Kidney capillary endothelial cell (primary cell): ENCODE results near the gene RIN2.
A peak's percentile ranks its signal among the peaks of the same experiment; 100 is the strongest.

Source experiments
- DNase-seq: peaks from one replicate; pipeline ENCODE4 v3.0.0-alpha.2; 2018; ENCODE audit warnings: low spot score

The RIN2 gene, protein sequence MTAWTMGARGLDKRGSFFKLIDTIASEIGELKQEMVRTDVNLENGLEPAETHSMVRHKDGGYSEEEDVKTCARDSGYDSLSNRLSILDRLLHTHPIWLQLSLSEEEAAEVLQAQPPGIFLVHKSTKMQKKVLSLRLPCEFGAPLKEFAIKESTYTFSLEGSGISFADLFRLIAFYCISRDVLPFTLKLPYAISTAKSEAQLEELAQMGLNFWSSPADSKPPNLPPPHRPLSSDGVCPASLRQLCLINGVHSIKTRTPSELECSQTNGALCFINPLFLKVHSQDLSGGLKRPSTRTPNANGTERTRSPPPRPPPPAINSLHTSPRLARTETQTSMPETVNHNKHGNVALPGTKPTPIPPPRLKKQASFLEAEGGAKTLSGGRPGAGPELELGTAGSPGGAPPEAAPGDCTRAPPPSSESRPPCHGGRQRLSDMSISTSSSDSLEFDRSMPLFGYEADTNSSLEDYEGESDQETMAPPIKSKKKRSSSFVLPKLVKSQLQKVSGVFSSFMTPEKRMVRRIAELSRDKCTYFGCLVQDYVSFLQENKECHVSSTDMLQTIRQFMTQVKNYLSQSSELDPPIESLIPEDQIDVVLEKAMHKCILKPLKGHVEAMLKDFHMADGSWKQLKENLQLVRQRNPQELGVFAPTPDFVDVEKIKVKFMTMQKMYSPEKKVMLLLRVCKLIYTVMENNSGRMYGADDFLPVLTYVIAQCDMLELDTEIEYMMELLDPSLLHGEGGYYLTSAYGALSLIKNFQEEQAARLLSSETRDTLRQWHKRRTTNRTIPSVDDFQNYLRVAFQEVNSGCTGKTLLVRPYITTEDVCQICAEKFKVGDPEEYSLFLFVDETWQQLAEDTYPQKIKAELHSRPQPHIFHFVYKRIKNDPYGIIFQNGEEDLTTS

GRCh38 chr20:19758133-19758500, at the start of gene RIN2:
Gene RIN2 (plus strand): TSS chr20:19758258. CDS start chr20:19889602, 131,344 bp downstream.
- peak; percentile 31 for DNase-seq

DNA sequence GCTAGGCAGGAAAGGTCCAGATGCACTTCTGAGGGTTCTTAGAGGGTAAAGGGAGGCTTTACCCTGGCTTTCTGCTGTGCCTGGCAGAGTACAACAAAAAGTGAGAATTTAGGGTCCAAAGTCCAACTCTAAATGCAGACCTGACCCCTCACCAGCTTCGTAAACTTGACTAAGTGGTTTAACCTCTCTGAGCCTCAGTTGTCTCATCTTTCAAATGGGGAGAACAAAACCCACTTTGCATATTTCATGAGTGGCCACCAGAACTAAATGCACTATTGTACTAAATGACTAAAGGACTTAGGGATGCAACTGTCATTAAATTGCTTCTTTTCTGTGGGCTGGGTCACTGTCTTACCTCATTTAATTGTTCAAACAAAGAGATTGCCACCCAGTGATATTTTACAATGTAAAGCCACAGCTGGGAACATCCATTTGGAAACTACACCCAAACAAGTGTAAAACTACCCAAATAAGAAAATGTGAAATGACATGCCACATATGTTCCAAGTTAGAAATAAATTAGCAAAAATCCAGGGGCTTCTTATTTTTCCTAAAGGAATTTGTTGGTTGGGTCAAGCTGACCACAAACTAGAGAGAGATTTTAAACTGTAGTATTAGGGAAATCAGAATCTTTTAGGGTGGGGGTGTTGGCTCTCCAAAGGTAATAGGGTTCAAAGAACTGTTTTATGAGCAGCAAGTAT, 48.3 kb upstream of the RIN2 start:
- no peak for DNase-seq

DNA sequence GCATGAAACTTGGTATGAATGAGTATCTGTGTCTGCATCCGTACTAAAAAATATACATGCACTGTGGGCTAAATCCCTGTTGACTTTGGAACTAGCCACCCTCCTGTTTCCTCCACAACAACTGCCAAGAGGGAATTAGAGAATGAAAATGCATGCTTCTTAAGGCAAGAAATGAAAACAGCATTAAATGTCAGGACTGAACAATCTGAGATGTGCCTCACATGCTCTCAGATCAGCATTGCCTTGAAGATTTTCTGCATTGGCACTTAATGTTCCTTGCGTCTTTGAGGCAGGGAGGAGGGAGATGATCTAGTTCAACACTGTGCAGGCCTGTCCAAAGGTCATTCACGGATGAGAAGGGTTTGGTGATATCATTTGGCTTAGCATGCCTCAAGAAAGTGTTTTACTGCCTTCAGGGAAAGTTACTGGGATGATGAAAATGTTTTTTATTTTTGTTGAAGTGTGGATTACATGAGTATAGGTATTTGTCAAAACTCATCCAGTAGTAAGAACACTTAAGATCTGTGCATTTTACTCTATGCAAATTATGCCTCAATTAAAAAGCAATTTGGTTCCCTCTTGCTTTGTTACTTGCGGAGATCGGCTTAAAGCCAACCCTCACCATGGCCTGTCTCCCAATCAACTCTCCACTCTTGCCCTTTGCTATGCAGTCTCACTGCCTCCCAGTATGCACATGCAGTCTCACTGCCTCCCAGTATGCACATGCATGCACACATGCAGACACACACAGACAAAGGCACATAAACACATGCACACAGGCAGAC, 47.5 kb upstream of the RIN2 start:
- DNase-seq, result no peak

GRCh38 chr20:19711126-19711525, 46.9 kb upstream of the RIN2 start:
- DNase-seq, result no peak

DNA sequence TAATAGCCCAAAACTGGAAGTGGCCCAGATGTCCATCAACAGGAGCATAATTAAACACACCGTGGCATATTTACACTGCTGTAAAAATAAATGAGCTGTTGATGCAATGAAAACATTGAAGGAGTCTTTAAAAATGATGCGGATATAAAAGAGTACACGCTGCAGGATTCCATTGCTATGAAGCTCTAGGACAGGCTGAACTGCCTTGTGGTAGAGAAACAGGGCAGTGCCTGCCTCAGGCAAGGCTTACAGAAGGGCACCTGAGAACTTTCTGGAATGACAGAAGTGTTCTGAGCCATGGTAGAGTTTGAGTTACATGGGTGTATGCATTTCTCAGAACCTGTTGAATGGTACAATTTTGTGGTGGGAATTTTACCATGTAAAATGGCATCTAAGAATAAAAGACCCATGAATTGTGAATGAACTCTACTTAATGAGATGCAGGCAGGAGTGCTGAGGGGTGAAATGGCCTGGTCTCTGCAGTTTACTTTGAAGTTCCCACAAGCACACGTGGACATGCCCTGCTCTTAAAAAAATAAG, 45.3 kb upstream of the RIN2 start:
- DNase-seq, result no peak

GRCh38 chr20:19713822-19714578, 44.1 kb upstream of the RIN2 start:
- DNase-seq, result no peak

DNA sequence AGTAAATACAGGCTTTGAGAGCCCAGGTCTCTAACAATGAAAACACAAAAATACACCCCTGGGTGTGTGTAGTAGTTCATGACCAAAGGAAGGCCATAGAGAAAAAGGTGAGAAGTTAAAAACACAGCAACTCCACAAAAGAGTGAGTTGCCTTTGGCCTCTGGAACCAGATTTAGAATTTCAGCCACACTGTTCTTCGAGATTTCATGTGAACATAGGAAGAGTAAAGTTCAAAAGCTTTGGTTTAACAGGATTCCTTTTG, 43.5 kb upstream of the RIN2 start:
- DNase-seq, result no peak

DNA sequence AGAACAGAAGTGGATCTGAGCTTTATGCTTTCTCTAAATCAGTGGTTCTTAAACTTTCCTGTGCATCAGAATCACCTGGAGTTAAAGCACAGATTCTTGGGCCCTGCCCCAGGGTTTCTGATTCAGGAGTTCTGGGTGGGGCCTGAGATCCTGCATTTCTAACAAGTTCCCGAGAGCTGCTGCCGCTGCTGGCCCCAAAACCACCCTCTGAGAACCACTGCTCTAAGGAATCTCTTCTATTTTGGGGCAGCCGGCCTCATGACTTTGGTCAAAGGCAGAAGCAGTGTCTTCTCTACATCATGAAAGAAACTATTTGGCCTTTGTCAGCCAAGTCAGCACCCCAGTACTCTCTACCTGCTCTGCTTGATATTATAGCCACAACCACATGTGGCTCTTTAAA, 42.1 kb upstream of the RIN2 start:
- no peak for DNase-seq

- no peak for DNase-seq
Measured at GRCh38 chr20:19718880-19719279, 39.2 kb upstream of the RIN2 start.

DNA sequence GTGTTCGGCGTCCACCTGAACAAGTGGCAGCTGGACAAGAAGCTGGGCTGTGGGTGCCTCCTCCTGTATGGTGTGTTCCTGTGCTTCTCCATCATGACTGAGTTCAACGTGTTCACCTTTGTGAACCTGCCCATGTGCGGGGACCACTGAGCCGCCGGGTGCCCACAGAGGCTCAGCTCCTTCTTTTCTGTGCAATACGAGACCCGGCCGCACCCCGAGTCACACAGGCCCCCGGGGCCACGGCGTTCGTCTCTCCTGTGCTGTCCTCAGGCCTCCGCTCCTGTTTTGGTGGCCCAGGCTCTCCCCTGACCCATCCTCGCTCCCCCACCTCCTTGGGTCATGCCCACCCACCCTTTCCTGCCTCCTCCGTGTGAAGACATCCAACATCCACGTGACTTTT, 37.1 kb upstream of the RIN2 start:
- no peak for DNase-seq

GRCh38 chr20:19723051-19723450, 35.0 kb upstream of the RIN2 start:
- DNase-seq, result no peak

DNA sequence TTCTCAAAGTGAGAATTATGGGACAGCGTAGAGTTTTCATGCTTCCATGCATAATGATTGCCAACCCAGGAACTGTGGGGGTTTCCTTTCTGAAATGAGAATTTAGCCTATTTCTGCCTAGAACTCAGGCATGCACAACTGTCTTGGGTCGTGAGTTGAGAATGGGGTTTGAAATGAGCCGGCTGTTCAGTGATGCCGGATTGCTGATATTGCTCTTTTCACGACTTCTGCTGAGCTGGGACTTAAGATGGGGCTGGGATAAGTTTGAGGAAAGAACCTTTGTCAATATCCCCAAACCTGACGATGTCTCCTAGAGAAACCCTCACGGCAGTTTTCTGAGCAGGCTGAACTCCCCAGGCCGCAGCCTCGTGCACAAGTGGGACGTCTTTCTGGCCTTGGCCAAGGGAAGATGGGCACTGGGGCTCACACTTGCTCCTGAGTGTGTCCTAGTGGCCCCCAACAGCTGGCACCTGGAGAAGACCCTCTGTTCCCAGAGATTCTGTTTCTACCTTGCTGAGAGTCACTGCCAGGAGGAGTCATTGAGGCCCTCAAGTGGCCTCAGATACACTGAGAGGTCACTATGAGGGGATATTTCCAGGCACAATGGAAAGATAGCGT, 34.1 kb upstream of the RIN2 start:
- DNase-seq, result no peak

DNA sequence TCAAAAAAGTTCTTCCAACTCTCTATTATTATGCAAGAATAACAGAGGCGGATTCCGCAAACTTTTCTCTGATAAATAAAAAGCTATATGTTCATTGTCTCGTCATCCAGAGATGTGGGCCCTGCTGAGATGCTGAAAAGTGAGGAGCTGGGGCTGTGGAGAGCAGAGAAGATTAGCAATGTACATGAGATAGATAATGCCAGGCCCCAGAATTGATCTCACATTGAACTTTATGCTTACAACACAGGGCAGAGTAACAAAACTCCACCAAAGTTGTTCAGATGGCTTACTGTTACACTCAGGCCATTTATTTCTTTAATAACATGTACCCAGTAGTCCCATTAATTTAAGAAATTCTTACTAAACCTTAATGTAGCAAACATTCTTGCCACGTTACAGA, 32.7 kb upstream of the RIN2 start:
- no peak for DNase-seq

DNA sequence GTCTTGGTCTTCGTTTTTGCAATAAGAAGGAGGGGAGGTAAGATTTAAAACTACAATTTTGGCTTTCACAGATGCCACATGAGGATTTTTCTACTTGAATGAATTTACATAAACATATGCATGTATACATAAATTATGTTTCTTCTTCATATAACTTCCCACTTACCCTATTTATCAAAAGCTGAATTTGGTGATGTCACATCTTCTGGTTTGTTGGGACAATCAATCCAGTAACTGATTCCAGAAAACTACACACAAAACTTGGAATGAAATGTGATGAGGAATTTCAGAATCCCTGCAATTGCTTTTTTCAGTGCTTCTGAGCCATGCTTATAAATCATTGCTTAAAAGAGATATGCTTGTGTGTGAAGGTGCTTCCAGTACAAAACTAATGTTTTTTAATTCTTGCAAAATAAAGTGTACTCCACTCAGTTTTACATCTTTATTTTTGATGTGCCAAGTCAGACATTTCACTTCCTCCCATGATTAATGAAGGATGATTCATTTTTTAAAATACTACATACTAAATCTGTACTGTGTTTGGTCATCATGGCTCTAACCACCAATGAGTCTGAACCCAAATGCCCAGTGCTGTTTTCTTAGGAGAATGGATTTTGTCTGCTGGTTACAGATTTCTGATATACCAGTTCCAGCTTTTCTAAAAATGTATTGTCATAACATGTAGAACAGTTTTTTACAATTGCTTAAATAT, 32.1 kb upstream of the RIN2 start:
- peak; percentile 55 for DNase-seq

DNA sequence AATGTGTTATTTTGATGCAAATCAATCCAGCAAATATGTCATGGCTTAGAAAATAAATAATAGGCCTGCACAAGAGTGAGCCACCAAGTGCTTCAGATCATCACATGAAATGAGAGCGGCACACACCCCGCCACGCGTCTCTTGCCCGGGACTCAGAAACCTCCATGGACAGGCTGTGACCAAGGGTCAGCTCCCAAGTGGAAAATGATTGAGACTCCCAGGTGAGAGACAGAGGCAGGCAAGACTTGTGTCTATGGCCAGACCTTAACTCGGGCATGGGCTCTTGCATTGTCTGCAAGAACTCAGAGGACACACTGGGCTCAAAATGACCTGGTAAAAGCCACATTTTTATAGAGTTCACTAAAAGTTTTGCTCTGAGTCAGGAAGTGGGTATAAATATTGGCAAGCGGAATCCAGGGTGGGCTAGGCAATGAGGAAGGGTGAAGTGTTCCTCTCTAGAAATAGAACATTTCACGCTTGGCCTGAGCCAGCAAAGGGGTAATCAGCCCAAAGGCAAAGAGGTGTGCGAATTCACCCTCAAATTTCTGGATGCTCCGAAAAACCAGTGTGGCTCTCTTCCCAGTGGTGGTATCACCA, 30.7 kb upstream of the RIN2 start:
- DNase-seq, result no peak

- no peak for DNase-seq
Measured at GRCh38 chr20:19729672-19730071, 28.4 kb upstream of the RIN2 start.

DNA sequence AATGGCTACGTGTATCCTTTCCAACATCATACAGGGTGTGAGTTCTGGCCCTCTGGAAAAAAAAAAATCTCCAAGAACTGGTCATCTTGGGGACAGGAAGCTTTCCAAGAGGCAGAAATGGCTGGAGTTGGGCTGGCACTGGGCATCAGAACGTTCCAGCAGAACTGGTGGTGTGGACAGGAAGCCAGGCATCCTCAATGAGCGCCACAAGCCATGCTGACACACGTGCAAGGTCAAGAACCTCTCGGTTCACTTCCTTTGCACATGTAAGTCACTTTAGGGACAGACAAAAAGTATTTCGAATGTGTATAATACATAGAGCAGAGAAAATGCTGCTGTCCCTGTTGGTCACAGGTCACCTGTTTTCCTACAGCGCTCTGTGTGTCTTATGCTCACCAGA, 27.4 kb upstream of the RIN2 start:
- DNase-seq, result peak; percentile 83

- DNase-seq, result no peak
Measured at GRCh38 chr20:19734811-19735210, 23.2 kb upstream of the RIN2 start.

DNA sequence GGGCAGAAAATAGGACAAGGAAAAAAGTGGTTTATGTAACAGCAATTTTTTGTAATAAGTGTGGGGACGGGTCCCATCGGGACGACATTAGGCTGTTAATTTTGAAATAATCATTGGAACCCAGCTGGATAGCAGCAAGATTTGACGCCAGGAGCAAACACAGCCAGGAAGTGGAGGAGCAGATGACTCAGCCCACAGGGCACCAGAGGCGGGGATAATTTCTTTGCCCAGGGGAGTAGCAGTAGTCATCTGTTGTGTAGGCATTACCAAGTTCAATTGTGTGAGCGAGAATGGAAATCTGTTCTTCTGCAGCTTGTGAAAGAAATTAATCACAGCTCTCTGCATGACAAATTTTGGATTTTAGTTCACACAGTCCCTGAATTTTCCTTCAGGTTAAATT, 22.6 kb upstream of the RIN2 start:
- peak; percentile 96 for DNase-seq

DNA sequence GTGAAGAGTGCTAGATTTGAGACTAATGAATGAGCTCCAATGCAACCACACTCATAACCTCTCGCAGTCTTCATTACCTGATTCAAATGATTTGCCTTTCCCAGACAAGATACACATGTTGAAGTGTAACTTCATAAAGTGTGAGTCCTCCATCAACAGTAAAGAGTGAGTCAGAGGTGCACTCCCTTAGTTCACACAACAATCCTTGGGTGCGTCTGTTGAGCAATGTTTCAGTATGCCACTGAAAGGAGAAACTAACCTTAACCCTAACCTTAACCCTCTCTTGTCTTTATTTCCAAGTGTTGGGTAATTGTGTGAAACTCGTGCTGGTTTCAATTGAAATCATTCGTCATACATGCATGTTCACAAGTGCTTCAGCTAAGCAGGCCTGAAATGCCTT, 21.0 kb upstream of the RIN2 start:
- DNase-seq, result no peak
